Measurements from ENCODE around the gene TMEM132C.

Gene TMEM132C

DNA sequence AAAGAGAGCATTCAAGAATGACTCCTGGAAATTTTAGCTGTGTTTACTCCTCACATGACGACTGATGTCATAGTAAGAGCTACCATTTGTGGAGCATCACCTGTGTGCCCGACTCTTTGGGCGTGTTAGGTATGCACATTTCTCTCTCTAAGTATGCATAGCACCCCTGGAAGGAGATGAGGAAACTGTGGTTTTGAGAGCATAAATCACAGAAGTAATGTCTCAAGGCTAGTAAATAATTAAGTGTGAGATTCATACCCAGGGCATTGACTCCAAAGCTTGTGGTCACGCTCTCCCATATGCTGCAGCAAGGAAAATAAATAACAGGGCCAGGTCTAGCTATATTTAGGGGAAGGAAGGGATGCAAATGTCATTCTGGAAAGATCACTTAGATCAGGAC is 340.7 kb downstream of the TMEM132C start:
- DNase-seq (ENCODE audit: low read depth in 2 of 2), result no peak

DNA sequence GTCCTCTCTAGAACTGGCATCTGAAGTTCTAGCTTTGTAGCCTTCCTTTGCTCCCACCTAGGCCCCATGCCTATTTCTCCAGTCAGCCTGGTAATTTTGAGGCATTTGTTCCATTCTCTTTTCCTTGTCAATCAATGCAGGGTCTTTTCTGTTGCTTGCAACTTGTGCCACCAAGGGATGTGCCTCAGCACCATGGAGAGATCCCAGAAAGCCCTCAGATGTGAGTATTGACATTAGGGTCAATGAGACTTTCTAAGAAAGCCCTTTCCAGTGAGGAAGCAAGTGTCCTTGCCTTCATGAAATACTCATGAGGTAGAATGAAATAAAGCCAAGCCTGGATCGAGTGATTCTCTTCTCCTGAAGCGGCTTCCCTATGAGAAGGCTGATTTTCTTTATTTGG is 342.9 kb downstream of the TMEM132C start:
- no peak for DNase-seq (ENCODE audit: low read depth in 2 of 2)

DNA sequence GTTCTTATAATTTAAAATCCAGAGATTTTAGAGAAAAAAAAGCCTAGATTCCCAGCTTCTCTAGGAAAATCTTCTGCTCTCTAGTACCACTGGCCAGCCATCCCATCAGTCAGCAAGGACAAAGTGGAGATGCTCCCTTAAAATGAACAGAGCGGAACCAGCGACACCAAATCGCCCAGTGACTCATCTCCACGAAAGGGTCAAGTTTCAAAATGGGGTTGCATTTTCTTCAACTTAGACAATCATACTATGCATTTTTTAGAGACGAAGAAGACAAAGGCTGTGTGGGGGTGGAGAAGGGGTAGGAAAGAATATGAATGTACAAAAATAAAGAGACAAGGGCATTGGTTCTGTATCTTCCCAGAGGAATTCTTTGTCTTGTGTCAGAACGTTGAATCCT is 344.8 kb downstream of the TMEM132C start:
- DNase-seq (ENCODE audit: low read depth in 2 of 2), result no peak

DNA sequence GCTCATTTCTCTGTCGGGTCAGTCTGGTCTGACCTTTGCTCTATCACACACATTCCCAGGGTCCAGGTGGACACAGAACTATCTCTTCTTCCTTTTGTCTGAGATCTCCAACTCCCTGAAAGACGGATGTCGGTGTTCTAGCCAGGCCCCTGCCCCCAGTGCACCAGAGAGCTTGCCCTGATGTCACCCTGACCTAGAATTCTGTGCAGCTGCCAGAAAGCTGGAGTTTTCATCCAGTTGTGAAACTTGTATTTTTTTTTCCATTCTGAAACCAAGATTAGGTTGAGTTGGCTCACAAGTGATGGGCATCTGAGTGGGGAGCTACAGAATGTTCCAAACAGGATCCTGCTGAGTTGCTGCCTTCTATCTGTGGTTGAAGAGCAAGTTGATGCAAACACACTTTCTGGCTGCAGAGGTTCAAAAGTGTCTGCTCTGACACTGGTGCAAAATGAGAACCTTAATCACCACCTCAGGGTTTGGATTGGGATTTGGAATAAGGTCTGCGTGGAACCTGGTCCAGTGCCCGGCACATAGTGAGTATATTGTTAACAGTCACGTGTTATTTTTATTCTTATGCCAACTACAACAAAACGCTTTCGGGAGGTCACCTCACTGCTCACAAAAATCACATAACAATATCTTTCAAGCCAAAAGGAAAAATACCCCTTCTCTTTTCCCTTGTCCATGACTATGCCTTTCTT is 345.3 kb downstream of the TMEM132C start:
- no peak for DNase-seq (ENCODE audit: low read depth in 2 of 2)

DNA sequence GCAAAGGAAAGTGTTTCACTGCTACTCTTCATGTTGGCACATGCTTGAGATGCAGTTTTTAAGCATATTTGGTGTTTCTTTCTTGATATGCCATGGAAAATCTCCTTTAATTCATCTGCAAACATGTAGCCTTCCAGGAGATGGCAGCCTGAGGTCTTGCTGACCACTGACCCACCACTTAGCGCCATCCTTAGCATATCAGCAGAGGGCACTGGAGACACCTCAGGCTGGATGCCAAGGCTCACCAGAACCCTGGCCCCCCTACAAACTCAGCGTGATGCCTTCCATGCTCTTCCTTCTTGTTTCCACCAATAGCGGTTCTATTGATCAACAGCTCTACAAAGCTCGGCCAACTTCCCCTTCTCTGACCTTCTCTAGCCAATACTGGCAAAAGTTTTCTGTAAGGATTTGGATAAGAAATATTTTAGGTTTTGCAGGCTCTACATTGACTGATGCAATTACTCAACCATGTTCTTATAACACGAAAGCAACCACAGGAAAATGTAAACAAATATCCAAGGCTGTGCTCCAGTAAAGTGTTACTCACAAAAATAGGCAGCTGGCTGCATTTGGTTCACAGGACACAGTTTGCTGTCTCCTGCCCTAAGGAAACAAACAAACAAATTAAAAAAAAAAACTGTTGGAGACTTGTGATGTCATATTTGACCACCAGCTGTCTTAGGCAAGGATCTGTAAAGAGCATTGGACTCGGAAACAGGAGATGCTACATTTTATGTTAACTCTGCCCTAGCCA is 347.0 kb downstream of the TMEM132C start:
- no peak for DNase-seq (ENCODE audit: low read depth in 2 of 2)

DNA sequence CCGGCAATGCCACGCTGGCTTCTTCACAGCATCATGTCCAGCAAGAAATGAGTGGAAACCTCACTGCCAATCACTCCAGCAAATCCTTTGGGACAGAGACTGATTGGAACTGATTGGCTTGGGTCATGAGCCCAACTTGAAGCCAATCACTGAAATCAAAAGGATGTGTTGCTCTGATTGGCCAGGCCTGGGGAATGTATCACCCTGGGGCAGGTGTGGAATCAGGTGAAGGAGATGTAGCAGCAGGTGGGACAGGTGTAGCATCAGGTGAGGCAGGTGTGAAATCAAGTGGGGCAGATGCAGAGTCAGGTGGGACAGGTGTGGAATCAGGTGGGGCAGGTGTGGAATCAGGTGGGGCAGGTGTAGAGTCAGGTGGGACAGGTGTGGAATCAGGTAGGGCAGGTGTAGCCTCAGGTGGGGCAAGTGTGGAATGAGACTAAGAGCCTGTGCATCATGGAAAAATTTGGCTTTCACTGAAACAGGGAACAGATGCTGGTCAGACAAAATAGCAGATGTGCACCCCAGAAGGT is 350.4 kb downstream of the TMEM132C start:
- no peak for DNase-seq (ENCODE audit: low read depth in 2 of 2)

DNA sequence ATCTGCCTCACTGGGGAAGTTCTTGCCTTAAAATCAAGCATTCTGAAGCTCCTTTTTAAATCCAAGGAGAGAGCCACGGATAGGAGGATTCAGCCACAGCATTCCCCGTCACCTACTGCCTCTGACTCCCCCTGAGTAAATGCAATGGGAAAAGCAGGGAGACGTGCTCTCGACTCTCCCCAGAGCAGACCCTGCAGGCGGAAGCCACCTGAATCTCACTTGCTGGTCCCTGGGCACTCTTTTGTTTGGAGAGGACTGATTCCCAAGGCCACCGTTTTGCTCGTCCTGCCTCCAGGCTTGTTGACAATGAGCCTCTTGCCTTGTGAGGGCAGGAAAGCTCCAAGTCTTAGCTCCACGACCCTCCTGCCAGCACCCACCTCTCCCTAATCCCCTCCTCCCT is 352.3 kb downstream of the TMEM132C start:
- DNase-seq (ENCODE audit: low read depth in 2 of 2), result no peak

DNA sequence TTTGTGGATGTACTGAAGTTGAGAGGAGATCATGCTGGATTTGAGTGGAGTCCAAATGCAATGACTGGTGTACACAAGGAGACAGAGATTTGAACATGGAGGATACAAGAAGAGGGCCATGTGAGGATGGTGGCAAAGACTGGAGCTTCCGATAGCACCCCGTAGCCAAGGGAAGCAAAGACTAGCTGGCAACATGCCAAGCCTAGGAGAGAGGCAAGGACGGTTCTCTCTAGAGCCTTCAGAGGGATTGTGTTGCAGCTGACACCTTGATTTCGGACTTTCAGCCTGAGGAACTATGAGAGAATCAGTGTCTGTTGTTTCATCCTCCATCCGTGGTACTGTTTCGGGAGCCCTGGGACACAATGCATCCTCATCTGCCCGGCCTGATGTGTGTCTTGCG is 354.3 kb downstream of the TMEM132C start:
- DNase-seq (ENCODE audit: low read depth in 2 of 2), result no peak

DNA sequence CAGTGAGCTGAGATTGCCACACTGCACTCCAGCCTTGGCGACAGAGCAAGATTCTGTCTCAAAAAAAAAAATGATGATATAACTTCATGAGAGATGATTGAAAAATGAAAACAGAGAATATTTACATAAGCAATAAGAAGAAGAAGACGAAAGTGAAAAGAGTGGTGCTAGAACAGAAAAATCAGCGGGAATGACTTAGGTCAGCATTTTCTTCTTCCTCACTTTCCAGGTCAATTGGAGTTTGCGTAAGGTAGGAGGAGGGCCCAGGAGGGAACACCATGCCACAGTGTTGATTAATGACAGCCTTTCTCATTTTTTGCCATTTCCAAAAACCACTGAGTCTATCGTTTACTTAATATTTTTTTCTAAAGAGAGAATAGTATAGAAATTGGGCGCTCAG is 356.8 kb downstream of the TMEM132C start:
- no peak for DNase-seq (ENCODE audit: low read depth in 2 of 2)

DNA sequence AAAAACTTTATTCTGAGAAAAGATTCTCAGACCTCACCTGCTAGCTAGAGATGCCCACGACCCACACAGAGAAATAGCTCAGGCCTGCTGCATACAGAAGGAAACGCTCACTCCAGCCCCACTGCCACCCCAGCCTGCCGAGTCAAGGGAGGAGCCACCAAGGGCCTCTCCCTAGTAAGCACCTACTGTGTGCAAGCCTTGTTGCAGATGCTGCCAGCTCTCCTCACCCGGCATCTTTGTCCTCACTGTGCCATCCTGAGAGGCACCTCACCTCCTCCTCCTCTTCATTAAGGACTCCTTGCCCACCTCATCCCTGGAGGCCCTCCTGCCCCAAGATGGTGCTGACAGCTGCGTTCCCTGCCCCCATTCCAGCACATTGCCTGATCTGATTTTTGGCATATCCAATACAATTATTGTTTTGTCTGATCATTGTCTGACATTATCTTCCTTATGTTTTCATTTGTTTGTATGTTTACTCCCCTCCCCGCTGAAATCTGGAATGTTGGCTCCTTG is 359.9 kb downstream of the TMEM132C start:
- no peak for DNase-seq (ENCODE audit: low read depth in 2 of 2)

DNA sequence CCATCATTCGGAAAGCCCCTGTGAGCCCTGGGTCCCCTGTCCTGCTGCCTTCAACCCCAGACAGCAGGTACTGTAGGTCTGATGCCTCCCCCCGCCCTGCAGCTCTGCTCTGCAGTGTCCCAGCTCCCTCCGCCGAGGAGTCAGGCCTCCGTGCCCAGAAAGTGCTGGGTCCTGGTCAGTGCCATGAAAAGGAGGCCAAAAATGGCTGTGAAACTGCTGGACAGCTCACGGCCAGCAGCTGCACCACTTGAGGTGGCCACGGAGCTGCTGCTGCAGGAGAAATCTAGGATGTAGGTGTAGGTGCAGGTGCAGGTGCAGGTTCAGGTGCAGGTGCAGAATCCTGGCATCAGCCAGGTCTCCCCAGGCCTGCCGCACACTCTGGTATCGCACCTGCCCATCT is 360.7 kb downstream of the TMEM132C start:
- no peak for DNase-seq (ENCODE audit: low read depth in 2 of 2)

DNA sequence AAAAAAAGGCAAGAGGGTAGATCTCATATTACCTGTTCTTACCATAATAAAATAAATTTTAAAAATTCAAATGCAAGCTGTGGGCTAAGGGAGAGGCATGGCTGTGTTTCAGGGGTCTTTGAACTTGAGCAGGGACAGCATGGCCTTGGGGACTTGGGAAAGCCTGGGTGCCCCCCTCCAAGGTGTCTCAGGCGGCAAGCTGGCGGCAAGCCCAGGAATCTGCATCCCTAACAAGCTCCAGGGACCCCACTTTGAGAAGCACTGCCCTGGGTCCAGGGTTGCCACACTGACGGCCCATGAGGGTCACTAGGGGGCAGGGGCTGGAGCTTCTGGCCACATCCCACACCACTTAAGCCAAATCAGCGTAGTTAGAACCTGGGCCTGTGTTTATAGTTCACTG is 363.0 kb downstream of the TMEM132C start:
- DNase-seq (ENCODE audit: low read depth in 2 of 2), result no peak

DNA sequence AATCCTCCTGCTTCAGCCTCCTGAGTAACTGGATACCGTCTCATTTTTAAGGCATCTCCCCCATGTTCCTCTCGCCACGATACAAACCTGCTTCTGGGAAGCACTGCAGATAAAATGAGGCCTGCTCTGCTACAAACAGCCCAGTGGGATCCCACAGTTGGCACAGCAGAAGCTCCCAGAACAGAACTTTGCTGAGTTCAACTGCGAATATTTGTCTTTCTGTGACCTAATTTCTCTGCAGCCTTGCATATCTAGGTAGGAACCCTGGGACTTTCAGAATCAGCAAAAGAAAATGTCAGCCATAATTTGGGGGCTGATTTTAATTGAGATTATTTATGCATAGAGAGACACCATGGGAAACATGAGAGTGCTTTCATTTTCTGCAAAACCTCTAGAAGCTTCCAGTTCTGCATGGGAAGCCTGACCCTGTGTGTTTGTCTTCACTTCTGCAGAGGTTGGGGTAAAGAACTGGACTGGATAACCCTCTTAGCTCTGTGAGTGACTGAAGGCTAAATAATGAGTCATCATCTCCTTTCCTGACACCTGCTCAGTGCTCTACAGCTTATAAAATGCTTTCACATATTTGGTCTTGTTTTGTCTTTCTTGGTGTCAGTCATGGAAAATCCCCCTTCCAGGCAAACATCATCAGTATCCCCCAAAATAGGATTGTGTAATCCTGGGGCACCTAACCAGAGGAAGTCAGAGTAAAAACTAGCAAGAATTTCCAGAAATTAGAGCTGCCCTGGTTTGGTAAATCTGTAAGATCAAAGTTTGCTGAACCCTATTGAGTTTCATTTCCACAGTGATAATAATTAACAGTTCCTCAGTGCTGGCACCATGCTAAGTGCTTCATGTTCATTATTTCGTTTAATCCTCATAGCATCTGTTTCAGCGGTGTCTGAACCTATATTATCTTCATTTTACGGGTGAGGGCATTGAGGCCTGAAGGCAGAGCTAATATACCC is 371.0 kb downstream of the TMEM132C start:
- DNase-seq (ENCODE audit: low read depth in 2 of 2), result no peak

DNA sequence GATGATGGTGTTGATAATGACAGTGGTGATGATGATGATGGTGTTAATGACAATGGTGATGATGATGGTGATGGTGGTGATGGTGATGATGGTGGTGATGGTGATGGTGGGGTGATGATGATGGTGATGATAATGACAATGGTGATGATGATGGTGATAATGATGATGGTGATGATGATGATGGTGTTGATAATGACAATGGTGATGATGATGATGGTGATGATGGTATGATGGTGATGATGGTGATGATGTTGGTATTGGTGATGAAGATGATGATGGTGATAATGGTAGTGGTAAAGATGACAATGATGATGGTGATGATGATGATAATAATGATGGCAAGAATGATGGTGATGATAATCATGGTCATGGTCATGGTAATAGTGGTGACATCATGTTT is 372.1 kb downstream of the TMEM132C start:
- DNase-seq (ENCODE audit: low read depth in 2 of 2), result no peak

DNA sequence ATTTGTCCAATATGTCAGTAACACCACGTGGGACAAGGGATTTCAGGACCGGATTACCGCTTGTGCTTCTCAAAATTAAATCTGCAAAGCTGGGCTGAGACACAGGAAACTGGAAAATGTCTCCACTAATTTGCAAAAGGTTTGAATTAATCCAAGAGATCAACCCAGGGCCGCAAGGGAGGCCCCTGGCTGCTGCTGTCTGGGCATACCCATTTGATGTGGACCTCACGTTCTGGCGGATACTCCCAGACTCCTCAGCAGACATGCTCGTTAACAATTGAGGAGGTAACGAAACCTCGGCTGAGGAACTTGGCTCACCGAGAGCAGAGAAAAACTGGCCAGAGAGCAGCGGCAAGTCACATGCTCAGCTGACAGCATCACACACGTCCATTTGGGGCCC is 376.2 kb downstream of the TMEM132C start:
- no peak for DNase-seq (ENCODE audit: low read depth in 2 of 2)

DNA sequence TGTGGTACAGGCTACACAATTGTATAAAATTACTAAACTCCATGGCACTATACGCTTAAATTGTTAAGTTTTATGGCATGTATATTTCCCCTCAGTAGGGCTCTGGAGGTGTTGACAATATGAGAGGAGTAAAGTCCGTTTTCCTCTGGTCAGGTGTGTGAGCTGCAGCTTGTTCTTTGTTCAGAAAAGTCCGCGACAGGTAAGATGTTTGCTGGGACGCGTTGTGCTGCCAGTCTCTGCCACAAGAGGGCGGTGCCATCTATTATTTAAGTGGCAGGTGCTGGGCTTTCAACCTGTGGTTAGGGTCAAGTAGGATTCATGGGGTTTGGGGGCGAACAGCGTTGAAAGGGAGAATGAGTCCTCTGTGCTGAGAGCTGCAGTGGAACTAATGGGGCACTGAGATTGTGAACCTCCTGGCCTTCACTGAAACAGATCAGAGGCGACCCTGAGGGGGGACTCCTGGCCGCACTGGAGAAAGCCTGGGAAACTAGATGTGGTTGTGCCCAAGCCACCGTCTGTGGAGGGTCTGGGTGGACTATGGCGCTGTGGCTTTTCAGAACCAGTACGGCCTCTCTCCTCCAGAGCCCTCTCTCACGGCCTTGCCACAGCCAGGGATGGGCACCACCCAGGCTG is 377.8 kb downstream of the TMEM132C start:
- DNase-seq (ENCODE audit: low read depth in 2 of 2), result peak in 1 of 2 donors; percentile 19

DNA sequence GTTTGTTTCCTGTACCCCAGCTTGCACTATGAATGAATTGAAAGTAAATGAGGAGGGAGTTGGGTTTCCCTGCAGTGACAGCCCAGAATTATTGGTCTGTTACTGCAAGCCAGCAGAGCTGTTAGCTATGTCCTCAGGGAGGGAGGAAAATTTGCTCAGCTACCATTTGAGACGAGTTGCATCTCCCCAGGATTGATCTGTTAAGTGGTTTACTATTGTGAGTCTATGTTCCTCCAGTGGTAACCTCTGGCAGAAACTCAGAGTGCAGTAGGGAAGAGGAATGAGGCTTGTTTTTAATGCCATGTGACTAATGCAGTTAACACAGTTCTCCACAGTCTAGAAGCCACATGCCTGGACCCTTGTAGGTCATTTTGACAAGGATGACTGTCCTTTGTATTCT is 382.9 kb downstream of the TMEM132C start:
- DNase-seq (ENCODE audit: low read depth in 2 of 2), result no peak

DNA sequence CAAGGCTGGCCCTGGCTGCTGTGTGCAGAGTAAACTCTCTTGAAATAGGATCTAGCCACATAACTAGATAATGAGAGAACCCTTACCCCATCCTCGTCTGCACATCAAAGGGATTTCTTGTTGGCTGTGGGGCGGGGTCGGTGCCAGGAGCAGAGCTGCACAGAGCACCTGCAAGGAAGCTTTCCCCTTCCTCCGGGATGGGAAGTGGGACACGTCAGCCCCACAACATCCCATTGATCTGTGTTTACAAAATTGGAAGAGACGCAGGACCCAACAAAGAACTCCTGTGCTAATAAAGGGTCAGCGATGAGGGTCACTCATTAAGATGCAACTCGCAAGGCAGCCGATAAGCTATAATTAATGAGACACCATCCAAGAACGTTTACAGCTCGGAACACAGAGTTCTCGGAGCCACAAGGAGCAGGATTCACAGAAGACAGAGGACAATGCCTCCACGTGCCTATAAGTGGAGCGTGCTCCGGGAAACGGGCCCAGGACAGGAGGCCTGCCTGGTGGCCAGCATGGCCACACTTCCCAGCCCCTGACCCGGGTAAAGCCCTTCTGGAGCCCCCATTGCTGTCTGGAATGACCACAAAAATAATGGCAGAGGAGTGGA is 385.3 kb downstream of the TMEM132C start:
- no peak for DNase-seq (ENCODE audit: low read depth in 2 of 2)

DNA sequence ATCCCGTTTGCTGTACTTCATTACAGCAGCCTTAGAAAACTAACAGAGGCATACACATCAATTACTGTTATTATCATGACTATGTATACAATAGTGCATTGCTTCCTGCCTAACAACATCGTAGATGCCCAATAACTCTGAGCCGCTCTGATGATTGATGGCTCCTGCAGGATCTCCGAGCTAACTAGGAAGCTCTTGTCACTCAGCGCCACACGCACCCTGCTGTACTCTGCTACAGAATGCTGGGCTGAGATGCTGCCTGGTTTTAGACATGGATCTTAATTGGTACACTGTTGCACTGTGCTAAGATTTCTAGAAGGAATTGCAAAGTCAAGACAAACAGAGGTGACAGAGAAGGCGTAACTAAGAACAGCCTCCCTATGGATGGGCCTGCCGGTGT is 387.5 kb downstream of the TMEM132C start:
- DNase-seq (ENCODE audit: low read depth in 2 of 2), result no peak

DNA sequence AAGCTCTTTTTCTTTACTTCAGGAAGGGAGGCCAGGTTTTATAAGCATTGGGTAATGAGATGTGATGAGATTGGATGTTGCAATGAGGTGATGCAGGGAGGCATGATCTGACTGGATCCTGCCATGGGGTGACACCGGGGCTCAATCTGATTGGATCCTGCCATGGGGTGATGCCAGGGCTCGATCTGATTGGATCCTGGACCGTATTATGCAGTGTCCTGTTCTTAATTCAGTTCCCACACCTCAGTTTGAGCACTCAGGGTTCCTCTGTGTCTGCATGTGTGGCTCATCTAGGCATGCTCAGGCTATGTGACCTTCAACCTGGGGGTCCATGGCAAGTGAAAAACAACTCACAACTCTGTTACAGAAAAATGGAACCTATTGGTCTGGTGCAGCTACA is 390.4 kb downstream of the TMEM132C start:
- no peak for DNase-seq (ENCODE audit: low read depth in 2 of 2)
